NCI-H526 treated with DMSO at 0.1 percent for 48 hours (cell line): Measurements from ENCODE around the gene CCDC102A.

Experiments
- DNase-seq: peaks from one replicate; lab custom pipeline; 2025; lab: John Stamatoyannopoulos, UW

Gene CCDC102A

GRCh38 chr16:57518520-57518919 is 17.9 kb downstream of the CCDC102A start:
- no peak for DNase-seq

GRCh38 chr16:57517397-57518367 is 18.7 kb downstream of the CCDC102A start:
- DNase-seq, result no peak

- no peak for DNase-seq
Observed at GRCh38 chr16:57516773-57517172, 19.6 kb downstream of the CCDC102A start.

GRCh38 chr16:57516176-57516725 is 20.1 kb downstream of the CCDC102A start:
- no peak for DNase-seq

GRCh38 chr16:57514791-57515600 is 21.4 kb downstream of the CCDC102A start:
- DNase-seq, result no peak

- no peak for DNase-seq
Observed at GRCh38 chr16:57514371-57514770, 22.0 kb downstream of the CCDC102A start.

GRCh38 chr16:57513371-57514102 is 22.8 kb downstream of the CCDC102A start:
- no peak for DNase-seq

- no peak for DNase-seq
Observed at GRCh38 chr16:57512296-57513001, 23.9 kb downstream of the CCDC102A start.

GRCh38 chr16:57510016-57510871 is 26.1 kb downstream of the CCDC102A start:
- DNase-seq, result no peak

GRCh38 chr16:57509231-57509923 is 27.0 kb downstream of the CCDC102A start:
- no peak for DNase-seq

- no peak for DNase-seq
Observed at GRCh38 chr16:57508035-57508425, 28.3 kb downstream of the CCDC102A start.

- no peak for DNase-seq
Observed at GRCh38 chr16:57507136-57508034, 29.0 kb downstream of the CCDC102A start.

GRCh38 chr16:57505169-57505568 is 31.2 kb downstream of the CCDC102A start:
- no peak for DNase-seq

GRCh38 chr16:57504491-57504890 is 31.9 kb downstream of the CCDC102A start:
- no peak for DNase-seq

GRCh38 chr16:57504001-57504400 is 32.4 kb downstream of the CCDC102A start:
- no peak for DNase-seq

- no peak for DNase-seq
Observed at GRCh38 chr16:57503366-57503765, 33.0 kb downstream of the CCDC102A start.

GRCh38 chr16:57502048-57502775 is 34.2 kb downstream of the CCDC102A start:
- DNase-seq, result no peak

- DNase-seq, result no peak
Observed at GRCh38 chr16:57501492-57501891, 34.9 kb downstream of the CCDC102A start.
